Nephron (organoid): ENCODE results near the gene PAX7.
A peak's percentile ranks its signal among the peaks of the same experiment; 100 is the strongest.

Experiments used
- H3K27ac Mint-ChIP-seq, 3 experiments: 2 replicates each; pipeline ENCODE4 v1.8.0; 2020; ENCODE audit warnings: mixed read lengths in 3 of 3, mild to moderate bottlenecking in 2 of 3, moderate library complexity in 1 of 3
- H3K27me3 Mint-ChIP-seq: 2 replicates; pipeline ENCODE4 v1.8.0; 2021; ENCODE audit warnings: low read depth, mild to moderate bottlenecking, moderate library complexity, mixed read lengths
- H3K36me3 Mint-ChIP-seq: 2 replicates; pipeline ENCODE4 v1.8.0; 2020; ENCODE audit warnings: low read depth, mixed read lengths
- H3K4me1 Mint-ChIP-seq: 2 replicates; pipeline ENCODE4 v1.8.0; 2020; ENCODE audit warnings: mixed read lengths
- H3K4me3 Mint-ChIP-seq, 3 experiments: 2 replicates each; pipeline ENCODE4 v1.8.0; 2020; ENCODE audit warnings: mild to moderate bottlenecking in 3 of 3, mixed read lengths in 3 of 3, moderate library complexity in 2 of 3
- H3K9me3 Mint-ChIP-seq: 2 replicates; pipeline ENCODE4 v1.8.0; 2020; ENCODE audit warnings: mixed read lengths
- TF ChIP-seq, protein P1 (sequence below), 3 experiments: fragments of 200-600 bp; sonication (generic); IDR thresholded peaks; one replicate each; pipeline ENCODE4 v1.5.0; 2021; ENCODE audit warnings: antibody characterized with exemption in 3 of 3; ENCODE audit not compliant: unreplicated experiment in 3 of 3

The PAX7 gene

DNA sequence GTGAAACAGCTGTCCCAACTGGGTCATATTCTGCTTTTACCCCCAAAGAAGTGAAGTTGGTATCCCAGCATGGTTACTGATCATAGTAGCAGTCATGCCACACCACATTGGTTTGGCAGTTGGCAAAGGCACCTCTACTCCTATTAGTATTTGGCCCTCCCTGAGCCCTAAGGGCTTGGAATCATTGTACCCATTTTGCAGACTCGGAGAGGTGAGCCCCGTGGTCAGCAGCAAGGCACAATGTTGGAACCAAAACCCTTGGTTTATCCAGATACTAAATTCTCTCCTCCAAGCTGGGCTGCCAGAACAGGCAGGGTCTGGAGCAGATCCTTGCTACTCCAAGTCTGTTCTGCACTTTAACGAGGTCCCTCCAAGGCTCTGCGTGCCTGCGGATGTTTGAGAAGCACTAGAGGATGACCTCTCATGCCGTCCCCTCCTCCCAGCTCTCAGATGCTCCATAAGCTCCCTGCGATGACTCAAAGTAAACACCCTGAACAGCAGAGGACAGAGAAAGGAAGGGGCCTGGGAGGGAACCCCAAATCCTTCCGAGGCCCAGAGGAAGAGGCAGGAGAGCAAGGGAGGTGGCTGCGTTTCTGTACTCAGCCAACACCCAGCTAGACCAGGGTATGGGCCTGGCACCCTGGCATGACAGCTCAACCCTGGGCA, 89.3 kb downstream of the PAX7 start:
- no peaks in the 10 kb centered on the region for H3K9me3 Mint-ChIP-seq
- H3K4me3 Mint-ChIP-seq, result no peak overlapping the region
- no peak overlapping the region for H3K27ac Mint-ChIP-seq
- peaks cover 81% of the 10 kb centered on the region for H3K27me3 Mint-ChIP-seq
- H3K36me3 Mint-ChIP-seq, result no peaks in the 10 kb centered on the region
- peaks cover 60% of the 10 kb centered on the region for H3K4me1 Mint-ChIP-seq
- TF ChIP-seq, protein P1, sequence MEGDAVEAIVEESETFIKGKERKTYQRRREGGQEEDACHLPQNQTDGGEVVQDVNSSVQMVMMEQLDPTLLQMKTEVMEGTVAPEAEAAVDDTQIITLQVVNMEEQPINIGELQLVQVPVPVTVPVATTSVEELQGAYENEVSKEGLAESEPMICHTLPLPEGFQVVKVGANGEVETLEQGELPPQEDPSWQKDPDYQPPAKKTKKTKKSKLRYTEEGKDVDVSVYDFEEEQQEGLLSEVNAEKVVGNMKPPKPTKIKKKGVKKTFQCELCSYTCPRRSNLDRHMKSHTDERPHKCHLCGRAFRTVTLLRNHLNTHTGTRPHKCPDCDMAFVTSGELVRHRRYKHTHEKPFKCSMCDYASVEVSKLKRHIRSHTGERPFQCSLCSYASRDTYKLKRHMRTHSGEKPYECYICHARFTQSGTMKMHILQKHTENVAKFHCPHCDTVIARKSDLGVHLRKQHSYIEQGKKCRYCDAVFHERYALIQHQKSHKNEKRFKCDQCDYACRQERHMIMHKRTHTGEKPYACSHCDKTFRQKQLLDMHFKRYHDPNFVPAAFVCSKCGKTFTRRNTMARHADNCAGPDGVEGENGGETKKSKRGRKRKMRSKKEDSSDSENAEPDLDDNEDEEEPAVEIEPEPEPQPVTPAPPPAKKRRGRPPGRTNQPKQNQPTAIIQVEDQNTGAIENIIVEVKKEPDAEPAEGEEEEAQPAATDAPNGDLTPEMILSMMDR (IDR thresholded peaks at IDR 0.05; ENCODE audit: unreplicated experiment in 3 of 3), result no peak

DNA sequence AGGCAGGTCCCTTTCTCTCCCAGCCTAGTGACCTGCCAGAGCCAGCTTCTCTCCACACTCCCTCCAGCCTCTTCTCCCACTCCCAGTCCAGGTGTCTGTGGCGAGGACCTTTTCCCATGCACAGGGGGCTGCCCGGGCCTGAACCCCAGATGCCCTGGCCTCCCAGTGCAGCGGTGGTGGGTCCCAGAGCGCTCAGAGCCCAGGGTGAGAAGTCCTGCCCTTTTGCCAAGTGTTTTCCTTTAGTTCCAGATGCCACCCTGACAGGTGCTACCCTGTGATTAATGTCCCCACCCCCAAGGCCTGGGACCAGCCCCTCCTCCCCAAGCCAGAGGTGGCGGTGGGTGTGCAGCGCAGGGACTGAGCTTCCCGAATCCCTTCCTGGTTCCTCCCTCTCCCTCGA, 90.4 kb downstream of the PAX7 start:
- TF ChIP-seq, protein P1 (IDR thresholded peaks at IDR 0.05; ENCODE audit: unreplicated experiment in 3 of 3), result no peak
- Mint-ChIP-seq H3K9me3 (no peaks in the 10 kb centered on the region), H3K4me1 (peaks cover 60% of the 10 kb centered on the region), H3K36me3 (peaks cover 3% of the 10 kb centered on the region), H3K4me3 (no peak overlapping the region), H3K27me3 (peaks cover 78% of the 10 kb centered on the region), H3K27ac (no peak overlapping the region)

DNA sequence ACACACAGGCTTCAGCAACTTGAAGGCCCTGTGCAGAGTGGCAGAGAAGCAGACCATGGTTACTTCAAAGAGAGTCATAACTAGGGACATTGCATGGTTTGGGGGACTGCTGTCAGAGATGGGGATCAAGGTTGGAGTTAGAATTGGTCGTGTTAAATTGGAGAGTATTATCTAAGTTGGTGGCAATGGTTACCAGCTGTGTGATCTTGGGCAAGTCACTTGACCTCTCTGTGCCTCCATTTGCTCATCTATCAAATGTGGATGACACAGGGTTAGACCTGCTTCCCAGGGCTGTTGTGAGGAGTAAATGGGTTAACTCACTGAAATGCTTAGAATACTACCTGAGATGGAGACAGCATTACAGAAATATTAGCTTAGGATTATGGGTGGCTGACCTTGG, 91.1 kb downstream of the PAX7 start:
- Mint-ChIP-seq H3K27ac (no peak overlapping the region), H3K36me3 (peaks cover 3% of the 10 kb centered on the region), H3K4me3 (no peak overlapping the region), H3K9me3 (no peaks in the 10 kb centered on the region), H3K4me1 (peaks cover 61% of the 10 kb centered on the region), H3K27me3 (peaks cover 76% of the 10 kb centered on the region)
- TF ChIP-seq, protein P1 (IDR thresholded peaks at IDR 0.05; ENCODE audit: unreplicated experiment in 3 of 3), result no peak

DNA sequence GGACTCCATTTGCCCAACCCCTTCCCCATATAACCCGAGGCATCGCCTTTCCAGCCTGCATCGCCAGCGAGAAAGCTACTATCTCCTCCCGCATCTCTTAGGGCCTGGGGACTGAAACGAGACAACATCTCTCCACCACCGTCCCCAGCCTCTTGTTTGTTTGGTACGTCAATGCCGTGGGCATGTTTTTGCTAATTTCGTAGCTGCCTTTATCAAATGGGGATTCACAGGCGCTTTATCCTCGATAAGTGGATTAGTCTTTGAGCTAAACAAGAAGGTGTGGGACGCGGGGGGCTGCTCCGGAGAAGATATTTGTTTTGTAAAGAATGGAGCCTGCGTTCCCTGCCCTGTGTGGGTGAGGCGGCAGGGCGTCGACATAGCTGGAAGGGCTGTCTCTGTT, 91.6 kb downstream of the PAX7 start:
- peak overlapping the region in 1 of 3 experiments; percentile 64 for H3K27ac Mint-ChIP-seq
- H3K4me1 Mint-ChIP-seq, result peaks cover 64% of the 10 kb centered on the region
- peaks cover 3% of the 10 kb centered on the region for H3K36me3 Mint-ChIP-seq
- H3K27me3 Mint-ChIP-seq, result peaks cover 79% of the 10 kb centered on the region
- H3K4me3 Mint-ChIP-seq, result no peak overlapping the region
- no peaks in the 10 kb centered on the region for H3K9me3 Mint-ChIP-seq
- TF ChIP-seq, protein P1 (IDR thresholded peaks at IDR 0.05; ENCODE audit: unreplicated experiment in 3 of 3), result no peak

DNA sequence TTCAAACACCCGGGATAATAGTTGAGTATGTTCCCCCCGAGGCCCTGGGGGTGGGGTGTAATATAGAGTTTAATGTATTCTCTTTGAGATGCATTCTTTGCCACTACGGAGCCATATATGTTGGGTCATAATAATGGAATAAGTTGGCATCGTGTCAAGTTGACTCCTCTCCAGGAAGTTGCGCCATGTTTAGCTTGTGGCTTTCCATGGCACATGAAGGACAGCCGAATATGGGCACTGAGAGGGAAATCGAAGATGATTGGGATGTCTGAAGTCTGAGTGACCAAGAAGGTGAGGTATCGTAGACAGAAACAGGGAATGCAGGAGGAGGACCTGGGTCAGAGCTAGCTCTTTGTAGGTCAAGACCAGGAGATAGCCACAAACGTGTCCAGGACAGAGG, 92.6 kb downstream of the PAX7 start:
- Mint-ChIP-seq H3K27ac (peak overlapping the region; percentile 65 to 86 (median 71)), H3K27me3 (peaks cover 78% of the 10 kb centered on the region), H3K4me3 (peak overlapping the region in 2 of 3 experiments; percentile 41 to 50), H3K4me1 (peaks cover 64% of the 10 kb centered on the region), H3K9me3 (no peaks in the 10 kb centered on the region), H3K36me3 (peaks cover 3% of the 10 kb centered on the region)
- TF ChIP-seq, protein P1 (IDR thresholded peaks at IDR 0.05; ENCODE audit: unreplicated experiment in 3 of 3), result no peak
